CD4-positive, alpha-beta T cell (primary cell): ENCODE data around the gene FAM13C. TPM values are rescaled to one million over a fixed set of nuclear protein-coding genes. Genes with fewer than 3 reads are reported as not detected.
A peak's percentile ranks its signal among the peaks of the same experiment; 100 is the strongest.

Experiments
- ATAC-seq: fragments of 200-7000 bp; cut with Tn5 transposase; one replicate; pipeline ENCODE4 v1.10.0; 2022; ENCODE audit warnings: mild to moderate bottlenecking; ENCODE audit not compliant: poor library complexity
- CTCF ChIA-PET: fragments of 350-600 bp; sonication (Branson Sonifier 250); formaldehyde crosslinking; loops from one replicate; lab custom pipeline; 2021; ENCODE audit warnings: antibody characterized with exemption, inconsistent platforms; lab: Charles Lee
- POLR2A ChIA-PET: fragments of 350-600 bp; sonication (Branson Sonifier 250); formaldehyde crosslinking; loops from one replicate; lab custom pipeline; 2021; ENCODE audit warnings: antibody characterized with exemption, inconsistent platforms; lab: Charles Lee
- DNase-seq, 14 experiments: peaks; one replicate each; pipeline ENCODE4 v3.0.0-alpha.2; 2013 to 2020; ENCODE audit warnings: mixed read lengths in 2 of 14
- H3K27ac ChIP-seq, 2 donors: one replicate each; pipeline versions ENCODE4 v1.5.1 to v1.7.0; 2013; ENCODE audit warnings: low read length in 2 of 2, low read depth in 1 of 2, mild to moderate bottlenecking in 1 of 2
- H3K27me3 ChIP-seq, 2 experiments: 1 replicate in 1 of 2; 2 replicates in 1 of 2; pipeline versions ENCODE4 v1.6.1 to v1.7.0; 2013; ENCODE audit warnings: low read length in 2 of 2, control low read depth in 1 of 2, mild to moderate bottlenecking in 1 of 2, moderate library complexity in 1 of 2; ENCODE audit not compliant: insufficient read depth in 2 of 2, control insufficient read depth in 1 of 2
- H3K36me3 ChIP-seq: one replicate; pipeline ENCODE4 v1.6.1; 2013; ENCODE audit warnings: low read length, control low read depth; ENCODE audit not compliant: insufficient read depth
- H3K4me1 ChIP-seq: one replicate; pipeline ENCODE4 v1.6.1; 2013; ENCODE audit warnings: low read length, control low read depth; ENCODE audit not compliant: insufficient read depth
- H3K4me3 ChIP-seq: one replicate; pipeline ENCODE4 v1.5.1; 2013; ENCODE audit warnings: mild to moderate bottlenecking, low read length, moderate library complexity
- H3K9me3 ChIP-seq, 2 experiments: 1 replicate in 1 of 2; 2 replicates in 1 of 2; pipeline versions ENCODE4 v1.6.1 to v1.7.0; 2013; ENCODE audit warnings: low read length in 2 of 2, mild to moderate bottlenecking in 2 of 2, control low read depth in 1 of 2, moderate library complexity in 1 of 2; ENCODE audit not compliant: control insufficient read depth in 1 of 2, insufficient read depth in 1 of 2
- H3K27ac Mint-ChIP-seq: one replicate; pipeline ENCODE4 v1.8.0; 2020; ENCODE audit warnings: mixed read lengths
- H3K27me3 Mint-ChIP-seq: one replicate; pipeline ENCODE4 v1.8.0; 2021; ENCODE audit warnings: mixed read lengths
- H3K36me3 Mint-ChIP-seq: one replicate; pipeline ENCODE4 v1.8.0; 2021; ENCODE audit warnings: low read depth, mixed read lengths
- H3K4me1 Mint-ChIP-seq: one replicate; pipeline ENCODE4 v1.8.0; 2021; ENCODE audit warnings: low read depth, mixed read lengths
- H3K4me3 Mint-ChIP-seq: one replicate; pipeline ENCODE4 v1.8.0; 2020; ENCODE audit warnings: mild to moderate bottlenecking, mixed read lengths
- H3K9me3 Mint-ChIP-seq: one replicate; pipeline ENCODE4 v1.8.0; 2020; ENCODE audit warnings: mixed read lengths
- CTCF ChIP-seq: fragments of 200-600 bp; IDR thresholded peaks from one replicate; pipeline ENCODE4 v1.8.0; 2022; ENCODE audit warnings: antibody characterized with exemption, mild to moderate bottlenecking
- intact Hi-C, 2 experiments: fragments of 100-400 bp; cut with DNase I in 1 of 2; cut with micrococcal nuclease in 1 of 2; formaldehyde crosslinking; loops; one replicate each; pipeline versions ENCODE4 v1.15.1 to v1.9.0; 2023 to 2025; cut with DNase I, micrococcal nuclease
- total RNA-seq, 174 experiments: library from RNA in 2 of 174; stranded (reverse) in 2 of 174; gene quantifications; one replicate each; pipeline ENCODE4 v1.2.3 and lab custom pipeline; 2021 to 2026

Gene FAM13C
- total RNA-seq, 2 experiments from 2014 or later: not detected

DNA sequence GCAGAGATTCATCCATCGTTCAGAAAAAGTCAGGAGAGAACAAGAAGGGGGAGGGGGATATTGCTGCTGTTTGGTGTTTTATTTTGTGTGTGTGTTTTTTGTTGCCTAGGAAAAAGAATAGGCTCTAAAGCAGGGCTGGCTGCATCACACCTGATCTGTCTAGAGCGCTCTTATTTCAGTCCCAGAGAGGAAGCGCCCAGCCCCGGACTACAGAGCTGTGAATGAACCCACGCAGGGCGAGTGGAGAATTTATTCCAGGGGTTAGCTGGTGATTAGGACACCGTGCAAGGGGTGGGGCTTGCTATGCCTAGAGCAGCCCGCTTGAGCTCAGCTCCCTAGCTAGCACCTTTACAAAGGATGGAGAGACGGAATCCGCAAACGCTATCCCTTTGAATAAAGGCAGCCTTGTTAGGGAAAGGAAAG lies 621 bp upstream of the FAM13C start:
- no peaks in the 10 kb centered on the region for H3K36me3 ChIP-seq
- H3K27ac ChIP-seq: no peak overlapping the region
- no peaks in the 10 kb centered on the region for H3K4me1 ChIP-seq
- Mint-ChIP-seq H3K27me3 (peaks cover 40% of the 10 kb centered on the region), H3K4me3 (no peak overlapping the region), H3K9me3 (no peaks in the 10 kb centered on the region), H3K27ac (no peak overlapping the region), H3K4me1 (peaks cover 8% of the 10 kb centered on the region), H3K36me3 (no peaks in the 10 kb centered on the region)
- ChIA-PET CTCF (no interaction called here), POLR2A (no interaction called here)
- TF ChIP-seq CTCF: no peak
- intact Hi-C loops: no loop called here
- H3K27me3 ChIP-seq: peaks cover 5 to 14% of the 10 kb centered on the region in 2 experiments
- no peaks in the 10 kb centered on the region for H3K9me3 ChIP-seq
- ATAC-seq: no peak
- H3K4me3 ChIP-seq: no peak overlapping the region
- DNase-seq: no peak

GRCh38 chr10:59361663-59362143 lies 646 bp downstream of the FAM13C start:
- no peaks in the 10 kb centered on the region for H3K4me1 ChIP-seq
- TF ChIP-seq CTCF: no peak
- Mint-ChIP-seq H3K27ac (no peak overlapping the region), H3K4me1 (peaks cover 8% of the 10 kb centered on the region), H3K36me3 (no peaks in the 10 kb centered on the region), H3K9me3 (no peaks in the 10 kb centered on the region), H3K4me3 (peak overlapping the region; percentile 30), H3K27me3 (peaks cover 40% of the 10 kb centered on the region)
- H3K4me3 ChIP-seq: no peak overlapping the region
- intact Hi-C loops: no loop called here
- H3K27ac ChIP-seq: no peak overlapping the region
- H3K9me3 ChIP-seq: no peaks in the 10 kb centered on the region
- DNase-seq (no peak), ATAC-seq (no peak)
- H3K36me3 ChIP-seq: no peaks in the 10 kb centered on the region
- CTCF ChIA-PET: interaction anchor here (1.2 kb wide), 1 partner anchor 19 kb away, joined by 3 read pairs; no protein-coding TSS in a partner anchor
- H3K27me3 ChIP-seq: peaks cover 5 to 14% of the 10 kb centered on the region in 2 experiments
- POLR2A ChIA-PET: no interaction called here

GRCh38 chr10:59360605-59361405 lies 1.5 kb downstream of the FAM13C start:
- ATAC-seq: no peak
- Histone ChIP-seq H3K9me3 (no peaks in the 10 kb centered on the region), H3K27ac (no peak overlapping the region), H3K4me3 (no peak overlapping the region), H3K4me1 (no peaks in the 10 kb centered on the region), H3K36me3 (no peaks in the 10 kb centered on the region), H3K27me3 (peaks cover 5 to 14% of the 10 kb centered on the region in 2 experiments)
- H3K9me3 Mint-ChIP-seq: no peaks in the 10 kb centered on the region
- POLR2A ChIA-PET: no interaction called here
- intact Hi-C loops: no loop called here
- CTCF ChIA-PET: interaction anchor here (1.2 kb wide), 1 partner anchor 18 kb away, joined by 3 read pairs; no protein-coding TSS in a partner anchor
- H3K27ac Mint-ChIP-seq: no peak overlapping the region
- no peak overlapping the region for H3K4me3 Mint-ChIP-seq
- peaks cover 40% of the 10 kb centered on the region for H3K27me3 Mint-ChIP-seq
- no peak for TF ChIP-seq CTCF
- no peak for DNase-seq
- H3K36me3 Mint-ChIP-seq: no peaks in the 10 kb centered on the region
- H3K4me1 Mint-ChIP-seq: peaks cover 8% of the 10 kb centered on the region
